IMR-90 (cell line): ENCODE measurements around the gene PKHD1. TPM values are rescaled to one million over a fixed set of nuclear protein-coding genes. Genes with fewer than 3 reads are reported as not detected.

Source experiments
- ATAC-seq: fragments of 200-7000 bp; cut with Tn5 transposase; 2 replicates; pipeline ENCODE4 v1.9.1; 2020; ENCODE audit warnings: low read depth, mild to moderate bottlenecking, moderate library complexity
- BruUV-seq: library from RNA; stranded (reverse); fragments of 400-500 nt; replicated peaks from 2 replicates; lab custom pipeline; 2021; lab: Mats Ljungman, UMichigan
- CTCF ChIA-PET: fragments of 300-600 bp; formaldehyde crosslinking; extraction: SDS; loops from one replicate; lab custom pipeline; 2021; ENCODE audit warnings: antibody characterized with exemption; lab: Yijun Ruan, JAX
- POLR2A ChIA-PET: fragments of 300-600 bp; sonication (Branson Sonifier 250); formaldehyde crosslinking; loops from one replicate; lab custom pipeline; 2022; ENCODE audit warnings: antibody characterized with exemption; ENCODE audit not compliant: unreplicated experiment; lab: Charles Lee
- DNase-seq: peaks from one replicate; pipeline ENCODE4 v3.0.0; 2013
- H2AFZ ChIP-seq: replicated peaks from 2 replicates; pipeline ENCODE3; 2013; ENCODE audit warnings: low read length, mild to moderate bottlenecking; ENCODE audit not compliant: poor library complexity
- H2AK5ac ChIP-seq: 2 replicates; pipeline ENCODE4 v1.6.1; 2013; ENCODE audit warnings: low read depth, low read length, inconsistent platforms
- H2AK9ac ChIP-seq: replicated peaks from 2 replicates; pipeline ENCODE3; 2013; ENCODE audit warnings: mild to moderate bottlenecking, low read depth, low read length, moderate library complexity; ENCODE audit not compliant: poor library complexity
- H2BK120ac ChIP-seq: 2 replicates; pipeline ENCODE4 v1.6.1; 2013; ENCODE audit warnings: low read depth, low read length, inconsistent platforms
- H2BK15ac ChIP-seq: 3 replicates; pipeline ENCODE4 v1.6.1; 2013; ENCODE audit warnings: low read depth, low read length, inconsistent platforms
- H2BK20ac ChIP-seq: 2 replicates; pipeline ENCODE4 v1.6.1; 2013; ENCODE audit warnings: low read depth, mild to moderate bottlenecking, inconsistent platforms, low read length, moderate library complexity
- H2BK5ac ChIP-seq: 2 replicates; pipeline ENCODE4 v1.6.1; 2013; ENCODE audit warnings: mild to moderate bottlenecking, low read depth, low read length, inconsistent platforms; ENCODE audit not compliant: poor library complexity, severe bottlenecking
- H3K14ac ChIP-seq: replicated peaks from 2 replicates; pipeline ENCODE4 v1.6.1; 2013; ENCODE audit warnings: low read depth, low read length, inconsistent platforms
- H3K18ac ChIP-seq: 2 replicates; pipeline ENCODE4 v1.6.1; 2013; ENCODE audit warnings: low read depth, low read length, control low read depth
- H3K23ac ChIP-seq: 2 replicates; pipeline ENCODE4 v1.6.1; 2013; ENCODE audit warnings: low read depth, low read length, inconsistent platforms
- H3K27ac ChIP-seq: 2 replicates; pipeline ENCODE4 v1.5.1; 2013; ENCODE audit warnings: mild to moderate bottlenecking, control low read depth, low read length; ENCODE audit not compliant: insufficient read depth
- H3K27me3 ChIP-seq: 2 replicates; pipeline ENCODE4 v1.6.1; 2013; ENCODE audit warnings: low read length; ENCODE audit not compliant: control insufficient read depth, insufficient read depth
- H3K36me3 ChIP-seq: 2 replicates; pipeline ENCODE4 v1.6.1; 2013; ENCODE audit warnings: low read length, mixed read lengths; ENCODE audit not compliant: control insufficient read depth, insufficient read depth
- H3K4ac ChIP-seq: 2 replicates; pipeline ENCODE4 v1.6.1; 2013; ENCODE audit warnings: low read depth, low read length, inconsistent platforms
- H3K4me1 ChIP-seq: 2 replicates; pipeline ENCODE4 v1.6.1; 2013; ENCODE audit warnings: low read length, mixed read lengths; ENCODE audit not compliant: control insufficient read depth, insufficient read depth
- H3K4me2 ChIP-seq: 2 replicates; pipeline ENCODE4 v1.6.1; 2013; ENCODE audit warnings: low read depth, mild to moderate bottlenecking, control low read depth, low read length, moderate library complexity
- H3K4me3 ChIP-seq: 2 replicates; pipeline ENCODE4 v1.5.1; 2013; ENCODE audit warnings: low read depth, mild to moderate bottlenecking, control low read depth, low read length, moderate library complexity; ENCODE audit not compliant: insufficient read depth
- H3K56ac ChIP-seq: 2 replicates; pipeline ENCODE4 v1.6.1; 2013; ENCODE audit warnings: low read length, inconsistent platforms; ENCODE audit not compliant: insufficient read depth; ENCODE audit errors: extremely low read depth
- H3K79me1 ChIP-seq, 2 experiments: 2 replicates each; pipeline ENCODE4 v1.6.1; 2013; ENCODE audit warnings: low read length in 2 of 2, inconsistent platforms in 1 of 2, low read depth in 1 of 2
- H3K9ac ChIP-seq: 2 replicates; pipeline ENCODE4 v1.6.1; 2013; ENCODE audit warnings: low read depth, low read length, control low read depth
- H3K9me1 ChIP-seq: 2 replicates; pipeline ENCODE4 v1.6.1; 2013; ENCODE audit warnings: low read length, inconsistent platforms; ENCODE audit not compliant: insufficient read depth
- H3K9me3 ChIP-seq: 2 replicates; pipeline ENCODE4 v1.6.1; 2013; ENCODE audit warnings: low read length; ENCODE audit not compliant: control insufficient read depth, insufficient read depth
- H4K20me1 ChIP-seq: 2 replicates; pipeline ENCODE4 v1.6.1; 2013; ENCODE audit warnings: low read length, inconsistent platforms; ENCODE audit not compliant: insufficient read depth
- H4K5ac ChIP-seq: 2 replicates; pipeline ENCODE4 v1.6.1; 2013; ENCODE audit warnings: mild to moderate bottlenecking, low read depth, low read length, control low read depth
- H4K8ac ChIP-seq, 2 experiments: 2 replicates each; pipeline ENCODE4 v1.6.1; 2013; ENCODE audit warnings: low read depth in 2 of 2, low read length in 2 of 2, control low read depth in 1 of 2, inconsistent platforms in 1 of 2
- H4K91ac ChIP-seq: 2 replicates; pipeline ENCODE4 v1.6.1; 2013; ENCODE audit warnings: low read depth, low read length, inconsistent platforms; ENCODE audit not compliant: insufficient read depth
- FOS ChIP-seq: fragments of 150-350 bp; IDR thresholded peaks from 2 replicates; pipeline ENCODE4 v1.6.1; 2016; ENCODE audit warnings: low read depth, low read length
- WGBS, 2 experiments: methylation state at CpG; one replicate each; pipeline versions ENCODE4 v1.1.5 to v1.1.7; 2013; ENCODE audit warnings: missing lambda C conversion rate in 2 of 2; ENCODE audit not compliant: insufficient read length in 1 of 2; ENCODE audit errors: extremely low coverage in 2 of 2; 5-methylcytosine and 5-hydroxymethylcytosine counted together
- dilution Hi-C: fragments of 300-500 bp; cut with HindIII; formaldehyde crosslinking; loops from one replicate; pipeline ENCODE4 v1.14.3; 2018; ENCODE audit warnings: low sequenced_read_pairs; ENCODE audit not compliant: unreplicated experiment
- in situ Hi-C: fragments of 300-500 bp; cut with MboI; formaldehyde crosslinking; loops from 3 replicates; pipeline ENCODE4 v1.14.3; 2019; ENCODE audit warnings: low sequenced_read_pairs, inconsistent platforms, mixed read lengths
- intact Hi-C: fragments of 100-400 bp; cut with micrococcal nuclease; formaldehyde crosslinking; loops from 2 replicates; pipeline ENCODE4 v1.10.0; 2022
- polyA plus RNA-seq, 3 experiments: library from polyadenylated mRNA; depleted of rRNA; stranded (reverse); fragments of >200 nt; gene quantifications; 2 replicates each; pipeline ENCODE4 v1.2.3, GENCODE V29; 2012; ENCODE audit warnings: low replicate concordance in 1 of 3
- total RNA-seq: library from RNA; depleted of rRNA; stranded (reverse); fragments of >200 nt; gene quantifications from 2 replicates; pipeline ENCODE4 v1.2.3, GENCODE V29; 2012

PKHD1 gene
- total and polyA plus RNA-seq, 2 of the 4 experiments (the other 2 are of a cell fraction) = not detected

DNA sequence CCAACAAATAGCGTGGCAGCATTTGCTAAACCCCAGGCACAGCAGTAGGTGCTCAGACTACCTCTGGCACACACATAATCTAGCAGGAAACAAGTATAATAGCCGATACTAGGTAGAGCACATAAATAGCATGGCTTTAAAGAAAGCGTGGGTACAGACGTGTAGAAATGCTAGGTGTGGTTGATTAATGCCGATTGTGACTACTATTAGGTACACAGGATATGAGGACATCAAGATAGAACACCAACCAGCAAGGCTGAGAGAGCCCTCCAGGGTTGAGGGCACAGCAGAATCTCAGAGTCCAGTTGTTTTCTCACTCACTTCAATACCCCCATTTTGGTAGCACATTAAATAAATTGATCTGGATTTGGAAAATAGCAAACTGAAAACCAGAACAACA, 100.5 kb downstream of the PKHD1 start:
- Histone ChIP-seq H3K4ac (no peak overlapping the region), H3K9ac (no peak overlapping the region), H2AFZ (no peak overlapping the region), H3K36me3 (no peaks in the 10 kb centered on the region), H3K4me3 (no peak overlapping the region), H3K27ac (no peak overlapping the region), H2AK9ac (no peak overlapping the region), H3K27me3 (no peaks in the 10 kb centered on the region), H3K4me2 (no peak overlapping the region), H3K18ac (no peak overlapping the region), H2BK15ac (no peak overlapping the region), H3K14ac (no peak overlapping the region), H2BK20ac (no peak overlapping the region), H4K8ac (no peak overlapping the region), H2BK120ac (no peak overlapping the region), H3K4me1 (no peaks in the 10 kb centered on the region), H2BK5ac (no peak overlapping the region), H4K20me1 (no peaks in the 10 kb centered on the region), H3K56ac (no peak overlapping the region), H3K79me1 (no peaks in the 10 kb centered on the region), H2AK5ac (no peak overlapping the region), H3K9me1 (no peaks in the 10 kb centered on the region), H4K91ac (no peak overlapping the region), H3K9me3 (no peaks in the 10 kb centered on the region), H4K5ac (no peak overlapping the region), H3K23ac (no peak overlapping the region)
- no TSS peak for BruUV-seq
- WGBS, 2 experiments = no CpG with 5 or more reads among the region's 5 CpGs
- POLR2A ChIA-PET = no interaction called here
- no peak for TF ChIP-seq FOS
- no peak for ATAC-seq
- DNase-seq = no peak
- dilution Hi-C loops (no loop called here), in situ Hi-C loops (no loop called here), intact Hi-C loops (no loop called here)
- CTCF ChIA-PET = no interaction called here
